SJSA1 (cell line): ENCODE measurements around the gene NCOA1. TPM values are rescaled to one million over a fixed set of nuclear protein-coding genes. Genes with fewer than 3 reads are reported as not detected.
A peak's percentile ranks its signal among the peaks of the same experiment; 100 is the strongest.
"Not testable (repeated sequence)": the region's sequence is repeated elsewhere in the genome, so short reads cannot be mapped to it uniquely, and the experiment has no call there.

Experiments used
- DNase-seq, 2 experiments: peaks; one replicate each; pipeline ENCODE4 v3.0.0-alpha.2; 2015 to 2020; ENCODE audit warnings: low spot score in 2 of 2, low read depth in 1 of 2
- H3K27ac ChIP-seq: fragments of 250-450 bp; sonication (Bioruptor Pico); 2 replicates; pipeline ENCODE4 v1.5.1; 2020; ENCODE audit warnings: mild to moderate bottlenecking, moderate library complexity
- H3K27me3 ChIP-seq: fragments of 250-450 bp; sonication (Bioruptor Pico); replicated peaks from 2 replicates; pipeline ENCODE4 v1.5.1; 2020; ENCODE audit warnings: mild to moderate bottlenecking, moderate library complexity
- H3K36me3 ChIP-seq: fragments of 250-450 bp; sonication (Bioruptor Pico); 2 replicates; pipeline ENCODE4 v1.5.1; 2020; ENCODE audit warnings: mild to moderate bottlenecking
- H3K4me1 ChIP-seq: fragments of 250-450 bp; sonication (Bioruptor Pico); replicated peaks from 2 replicates; pipeline ENCODE4 v1.6.1; 2021; ENCODE audit warnings: mild to moderate bottlenecking
- H3K4me3 ChIP-seq: fragments of 250-450 bp; sonication (Bioruptor Pico); 2 replicates; pipeline ENCODE4 v1.5.1; 2020; ENCODE audit warnings: mild to moderate bottlenecking
- H3K9me3 ChIP-seq: fragments of 250-450 bp; sonication (Bioruptor Pico); replicated peaks from 2 replicates; pipeline ENCODE4 v1.5.1; 2020; ENCODE audit warnings: mild to moderate bottlenecking
- total RNA-seq: library from RNA; depleted of rRNA; stranded (reverse); fragments of >200 nt; shearing (Covaris generic); gene quantifications from 2 replicates; pipeline ENCODE4 v1.2.3, GENCODE V29; 2014

The NCOA1 gene
- total RNA-seq, 1 experiment from 2014 or later, result 14.5 TPM

- not testable (repeated sequence) for H3K4me1 ChIP-seq, H3K36me3 ChIP-seq, H3K27me3 ChIP-seq, DNase-seq, H3K27ac ChIP-seq, H3K4me3 ChIP-seq, H3K9me3 ChIP-seq
Measured at GRCh38 chr2:24600140-24600539, 109.1 kb downstream of the NCOA1 start.

DNA sequence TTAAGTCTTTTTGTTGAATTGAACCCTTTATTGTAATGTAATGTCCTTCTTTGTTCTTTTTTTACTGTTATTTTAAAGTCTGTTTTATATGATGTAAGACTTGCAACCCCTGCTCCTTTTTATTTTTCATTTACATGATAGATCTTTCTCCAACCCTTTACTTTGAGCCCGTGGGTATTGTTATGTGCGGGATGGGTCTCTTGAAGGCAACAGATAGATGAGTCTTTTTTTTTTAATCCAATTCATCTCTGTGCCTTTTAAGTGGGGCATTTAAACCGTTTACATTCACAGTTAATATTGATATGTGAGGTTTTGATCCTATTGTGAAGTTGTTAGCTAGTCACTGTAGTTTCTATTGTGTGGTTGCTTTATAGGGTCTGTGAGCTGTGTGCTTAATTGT lies 120.6 kb downstream of the NCOA1 start:
- Histone ChIP-seq H3K4me3 (no peak overlapping the region), H3K27me3 (no peaks in the 10 kb centered on the region), H3K9me3 (no peaks in the 10 kb centered on the region), H3K27ac (no peak overlapping the region), H3K4me1 (no peaks in the 10 kb centered on the region), H3K36me3 (no peaks in the 10 kb centered on the region)
- DNase-seq, result no peak

DNA sequence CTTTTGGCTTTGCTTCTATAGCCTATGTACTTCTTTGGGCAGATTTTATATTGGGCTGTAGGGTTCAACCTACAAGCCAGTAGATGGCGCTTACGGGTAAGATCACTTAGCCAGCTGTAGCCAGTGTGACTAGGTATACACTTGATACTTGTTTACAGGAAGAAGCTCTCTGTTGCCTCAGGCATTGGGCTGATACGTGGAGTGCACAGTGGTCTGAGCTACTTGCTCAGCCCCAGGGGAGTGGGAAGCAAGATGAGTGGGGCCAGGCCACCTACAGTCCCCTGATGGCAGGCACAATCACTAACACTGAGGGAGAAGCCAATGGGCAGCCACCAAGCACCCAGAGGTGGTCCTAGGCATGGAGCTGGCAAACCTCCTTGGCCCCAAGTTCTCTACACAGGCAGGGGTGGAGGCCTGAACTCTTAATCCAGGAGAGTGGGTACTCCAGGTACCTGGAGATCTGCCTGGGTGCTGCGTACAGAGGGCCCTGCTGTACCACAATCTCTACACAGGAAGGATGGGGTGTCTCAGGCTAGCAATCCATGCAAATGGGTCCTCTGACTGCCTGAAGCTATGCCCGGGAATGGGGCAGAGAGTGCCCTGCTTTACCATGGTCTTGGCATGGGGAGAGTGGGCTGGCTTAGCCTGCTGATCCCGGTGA lies 122.2 kb downstream of the NCOA1 start:
- Histone ChIP-seq H3K36me3 (no peaks in the 10 kb centered on the region), H3K4me3 (no peak overlapping the region), H3K27me3 (no peaks in the 10 kb centered on the region), H3K4me1 (no peaks in the 10 kb centered on the region), H3K9me3 (no peaks in the 10 kb centered on the region), H3K27ac (no peak overlapping the region)
- peak in 1 of 2 experiments; percentile 9 for DNase-seq

- no peak overlapping the region for H3K27ac ChIP-seq
- no peaks in the 10 kb centered on the region for H3K4me1 ChIP-seq
- H3K27me3 ChIP-seq, result no peaks in the 10 kb centered on the region
- H3K4me3 ChIP-seq, result no peak overlapping the region
- no peaks in the 10 kb centered on the region for H3K36me3 ChIP-seq
- no peaks in the 10 kb centered on the region for H3K9me3 ChIP-seq
- no peak for DNase-seq
Measured at GRCh38 chr2:24616616-24617015, 125.6 kb downstream of the NCOA1 start.

DNA sequence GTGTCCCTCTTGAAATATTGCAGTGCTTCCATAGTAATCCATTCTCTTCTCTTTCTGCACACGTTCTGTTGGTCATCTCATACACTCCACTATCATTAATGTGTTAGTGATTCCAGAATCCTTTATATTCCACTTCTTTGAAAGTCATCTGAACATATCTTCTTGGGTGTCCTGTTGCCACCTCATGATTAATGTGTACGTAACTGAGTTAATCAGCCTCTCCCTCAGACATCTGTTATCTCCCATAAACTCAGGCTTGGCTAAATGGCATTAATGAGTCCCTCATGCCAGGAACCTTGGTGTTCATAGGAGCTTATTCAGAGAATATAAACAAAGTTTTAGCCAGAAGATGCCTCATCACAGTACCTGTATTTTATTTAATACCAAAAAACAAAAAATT lies 126.4 kb downstream of the NCOA1 start:
- Histone ChIP-seq H3K36me3 (no peaks in the 10 kb centered on the region), H3K9me3 (no peaks in the 10 kb centered on the region), H3K27me3 (no peaks in the 10 kb centered on the region), H3K27ac (no peak overlapping the region), H3K4me1 (no peaks in the 10 kb centered on the region), H3K4me3 (no peak overlapping the region)
- no peak for DNase-seq

- no peak overlapping the region for H3K4me3 ChIP-seq
- H3K27ac ChIP-seq, result no peak overlapping the region
- no peaks in the 10 kb centered on the region for H3K27me3 ChIP-seq
- H3K36me3 ChIP-seq, result no peaks in the 10 kb centered on the region
- no peaks in the 10 kb centered on the region for H3K9me3 ChIP-seq
- no peaks in the 10 kb centered on the region for H3K4me1 ChIP-seq
- DNase-seq, result no peak
Measured at GRCh38 chr2:24618144-24618543, 127.1 kb downstream of the NCOA1 start.

DNA sequence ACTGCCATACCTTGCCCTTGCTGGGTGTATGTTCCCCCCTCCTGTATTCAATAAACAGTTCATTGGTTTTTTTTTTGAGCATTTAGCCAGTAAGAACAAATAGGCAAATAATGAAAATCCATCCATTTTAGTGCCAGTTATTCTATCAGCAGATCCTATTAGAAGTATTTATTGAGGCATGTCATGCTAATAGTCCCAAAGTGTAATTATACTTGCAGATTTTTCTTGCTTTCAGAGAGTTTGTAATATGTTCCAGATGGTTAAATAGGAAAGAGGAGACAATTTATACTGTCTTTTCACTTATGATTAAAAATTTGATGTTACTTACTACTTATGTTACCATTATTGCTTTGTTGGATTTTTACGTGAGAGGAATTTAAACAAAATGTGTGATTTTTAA lies 127.6 kb downstream of the NCOA1 start:
- H3K27ac ChIP-seq, result no peak overlapping the region

DNA sequence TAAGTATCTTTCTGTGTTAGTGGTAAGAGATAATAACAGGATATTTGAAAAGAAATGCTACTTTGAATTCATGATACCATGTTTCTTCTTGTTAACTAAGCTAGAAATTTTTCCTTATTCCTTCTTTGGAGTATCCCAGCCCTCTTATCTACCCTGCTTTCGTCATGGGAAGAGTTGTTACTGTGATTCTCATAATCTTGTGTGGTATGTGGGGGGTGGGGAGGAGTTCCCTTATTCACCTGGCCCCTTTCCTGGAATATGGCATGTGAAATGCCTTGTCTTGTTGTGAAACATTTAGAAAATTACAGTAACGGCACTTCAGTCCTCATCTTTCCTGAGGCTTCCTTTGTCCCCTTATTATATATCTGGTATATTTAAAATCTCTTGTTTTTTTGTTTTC lies 129.9 kb downstream of the NCOA1 start:
- no peak for DNase-seq

More for the DNA sequence above, 127.6 kb downstream of the NCOA1 start:
- Histone ChIP-seq H3K9me3 (no peaks in the 10 kb centered on the region), H3K36me3 (no peaks in the 10 kb centered on the region), H3K4me3 (no peak overlapping the region), H3K27me3 (no peaks in the 10 kb centered on the region), H3K4me1 (no peaks in the 10 kb centered on the region)
- DNase-seq, result no peak

DNA sequence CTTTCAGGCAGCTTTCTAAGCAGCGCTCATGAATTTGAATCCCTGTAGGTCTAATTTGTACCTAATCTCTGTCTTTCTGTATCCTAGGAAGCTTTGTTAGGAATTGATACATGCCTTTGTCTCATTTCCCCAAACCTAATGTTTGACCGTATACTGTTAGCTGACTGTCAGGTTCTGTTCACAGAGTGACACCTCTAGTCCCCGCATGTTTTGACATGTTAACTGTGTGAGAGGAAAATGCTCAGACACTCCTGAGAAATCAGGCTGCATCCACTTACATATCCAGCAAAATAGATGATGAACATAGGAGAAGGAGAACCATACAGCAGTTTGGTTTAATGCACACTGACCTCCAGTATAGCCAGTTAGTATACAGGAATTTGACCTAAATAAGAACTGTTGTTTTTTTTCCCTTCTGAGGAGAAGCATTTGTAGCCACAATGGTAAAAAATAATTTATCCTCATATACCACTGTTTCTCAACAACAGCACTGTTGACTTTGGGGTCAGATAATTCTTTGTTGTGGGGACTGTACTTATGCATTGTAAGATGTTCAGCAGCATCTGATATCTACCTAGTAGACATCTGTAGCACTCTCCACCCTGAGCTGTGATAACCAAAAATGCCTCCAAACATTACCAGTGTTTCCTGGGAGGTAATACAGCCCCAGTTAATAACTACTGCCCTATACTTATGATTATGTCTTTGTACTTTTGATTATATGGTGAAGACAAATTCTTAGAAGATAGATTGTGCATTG lies 130.9 kb downstream of the NCOA1 start:
- Histone ChIP-seq H3K27me3 (no peaks in the 10 kb centered on the region), H3K4me3 (no peak overlapping the region), H3K27ac (no peak overlapping the region), H3K9me3 (no peaks in the 10 kb centered on the region), H3K4me1 (no peaks in the 10 kb centered on the region), H3K36me3 (no peaks in the 10 kb centered on the region)
- no peak for DNase-seq

More for the DNA sequence above, 129.9 kb downstream of the NCOA1 start:
- no peak overlapping the region for H3K4me3 ChIP-seq
- no peaks in the 10 kb centered on the region for H3K36me3 ChIP-seq
- no peaks in the 10 kb centered on the region for H3K9me3 ChIP-seq
- no peaks in the 10 kb centered on the region for H3K4me1 ChIP-seq
- H3K27me3 ChIP-seq, result no peaks in the 10 kb centered on the region
- no peak overlapping the region for H3K27ac ChIP-seq

DNA sequence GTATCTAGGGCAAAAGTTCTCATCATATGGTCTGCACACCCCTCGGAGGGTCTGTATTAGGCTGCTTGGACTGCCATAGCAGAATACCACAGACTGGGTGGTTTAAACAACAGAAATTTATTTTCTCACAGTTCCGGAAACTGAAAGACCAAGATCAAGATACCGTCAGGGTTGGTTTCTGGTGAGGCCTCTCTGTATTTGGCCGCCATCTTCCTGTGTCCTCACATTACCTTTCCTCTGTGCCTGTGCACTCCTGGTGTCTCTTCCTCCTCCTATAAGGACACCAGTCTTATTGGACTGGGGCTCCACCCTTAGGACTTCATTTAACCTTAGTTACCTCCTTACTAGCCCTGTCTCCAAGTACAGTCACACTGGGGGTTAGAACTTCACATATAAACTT lies 132.5 kb downstream of the NCOA1 start:
- H3K36me3 ChIP-seq, result no peaks in the 10 kb centered on the region
- H3K4me3 ChIP-seq, result no peak overlapping the region
- no peaks in the 10 kb centered on the region for H3K9me3 ChIP-seq
- DNase-seq, result no peak
- H3K27ac ChIP-seq, result no peak overlapping the region
- H3K27me3 ChIP-seq, result no peaks in the 10 kb centered on the region
- H3K4me1 ChIP-seq, result no peaks in the 10 kb centered on the region

DNA sequence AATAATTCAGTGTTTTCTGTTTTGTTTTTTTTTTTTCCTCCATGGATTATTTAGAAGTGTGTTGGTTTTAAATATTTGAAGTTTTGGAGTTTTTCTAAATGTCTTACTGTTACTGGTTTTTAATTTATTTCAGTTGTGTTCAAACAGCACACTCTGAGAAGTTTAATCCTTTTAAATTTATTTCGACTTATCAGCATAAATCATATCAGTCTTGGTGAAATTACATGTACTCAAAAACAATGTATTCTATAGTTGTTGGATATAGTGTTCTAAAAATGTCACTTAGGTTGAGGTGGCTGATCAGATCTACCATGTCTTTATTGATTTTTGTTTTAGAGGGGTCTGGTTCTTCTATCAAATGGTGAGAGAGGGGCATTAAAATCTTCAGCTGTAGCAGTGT lies 134.7 kb downstream of the NCOA1 start:
- DNase-seq, result no peak
- Histone ChIP-seq H3K27me3 (no peaks in the 10 kb centered on the region), H3K4me1 (no peaks in the 10 kb centered on the region), H3K27ac (no peak overlapping the region), H3K9me3 (no peaks in the 10 kb centered on the region), H3K36me3 (no peaks in the 10 kb centered on the region), H3K4me3 (no peak overlapping the region)

- Histone ChIP-seq H3K4me1 (no peaks in the 10 kb centered on the region), H3K4me3 (no peak overlapping the region), H3K27ac (no peak overlapping the region), H3K27me3 (no peaks in the 10 kb centered on the region), H3K9me3 (no peaks in the 10 kb centered on the region), H3K36me3 (no peaks in the 10 kb centered on the region)
- DNase-seq, result no peak
Measured at GRCh38 chr2:24626131-24626530, 135.1 kb downstream of the NCOA1 start.

GRCh38 chr2:24628746-24629145 lies 137.7 kb downstream of the NCOA1 start:
- no peaks in the 10 kb centered on the region for H3K9me3 ChIP-seq
- no peak overlapping the region for H3K27ac ChIP-seq
- no peaks in the 10 kb centered on the region for H3K27me3 ChIP-seq
- H3K4me1 ChIP-seq, result no peaks in the 10 kb centered on the region
- no peak for DNase-seq
- no peaks in the 10 kb centered on the region for H3K36me3 ChIP-seq
- no peak overlapping the region for H3K4me3 ChIP-seq

DNA sequence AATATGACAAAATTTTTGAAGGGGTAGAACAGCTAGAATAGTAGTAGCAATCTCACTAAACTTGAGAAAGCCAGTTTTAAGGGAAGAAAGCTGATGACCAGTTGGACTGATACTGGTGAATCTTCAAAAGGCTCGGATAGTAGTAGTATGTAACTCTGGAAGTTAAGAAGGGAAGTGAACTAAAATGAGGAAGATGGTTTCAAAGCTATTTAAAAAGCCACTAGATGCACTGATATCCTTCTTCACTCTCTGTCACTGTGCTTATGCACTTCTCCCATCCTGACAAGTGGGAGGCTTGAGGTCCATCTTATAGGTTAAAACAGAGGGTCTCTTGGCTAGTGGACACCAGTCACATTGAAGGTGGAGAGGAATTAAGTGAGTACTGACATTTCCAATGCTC lies 141.1 kb downstream of the NCOA1 start:
- Histone ChIP-seq H3K4me1 (no peaks in the 10 kb centered on the region), H3K27ac (no peak overlapping the region), H3K36me3 (no peaks in the 10 kb centered on the region), H3K27me3 (no peaks in the 10 kb centered on the region), H3K4me3 (no peak overlapping the region), H3K9me3 (no peaks in the 10 kb centered on the region)
- no peak for DNase-seq
